ENCODE measurements around the gene MKNK2. TPM values are rescaled to one million over a fixed set of nuclear protein-coding genes. Genes with fewer than 3 reads are reported as not detected.

The MKNK2 gene
- total RNA-seq, 2 donors from 2014 or later: 90.3 to 107 TPM

- Histone ChIP-seq H3K4me1 (peaks cover 0 to 64% of the 10 kb centered on the region in 2 donors), H3K27ac (peak overlapping the region; percentile 99), H3K27me3 (no peaks in the 10 kb centered on the region), H3K9me3 (no peaks in the 10 kb centered on the region), H3K4me3 (peak overlapping the region; percentile 56 to 64), H3K36me3 (no peaks in the 10 kb centered on the region)
- TF ChIP-seq CTCF (IDR thresholded peaks at IDR 0.05): peak in 1 of 2 donors; percentile 19
- DNase-seq (ENCODE audit: low spot score): peak; percentile 100
These were observed 10.7 kb upstream of the MKNK2 start for GRCh38 chr19:2061495-2062388.

- H3K36me3 ChIP-seq: no peaks in the 10 kb centered on the region
- peak; percentile 75 for DNase-seq (ENCODE audit: low spot score)
- peaks cover 0 to 70% of the 10 kb centered on the region in 2 donors for H3K4me1 ChIP-seq
- TF ChIP-seq CTCF (IDR thresholded peaks at IDR 0.05): no peak
- no peaks in the 10 kb centered on the region for H3K27me3 ChIP-seq
- no peaks in the 10 kb centered on the region for H3K9me3 ChIP-seq
- H3K4me3 ChIP-seq: peak overlapping the region; percentile 56 to 64
- peak overlapping the region; percentile 99 for H3K27ac ChIP-seq
These were observed 9.9 kb upstream of the MKNK2 start for GRCh38 chr19:2060884-2061494.

GRCh38 chr19:2059422-2060201 is 8.6 kb upstream of the MKNK2 start:
- peak overlapping the region in 1 of 2 donors; percentile 64 for H3K4me3 ChIP-seq
- no peaks in the 10 kb centered on the region for H3K36me3 ChIP-seq
- H3K4me1 ChIP-seq: peaks cover 0 to 80% of the 10 kb centered on the region in 2 donors
- peak overlapping the region; percentile 99 for H3K27ac ChIP-seq
- TF ChIP-seq CTCF (IDR thresholded peaks at IDR 0.05): no peak
- H3K27me3 ChIP-seq: no peaks in the 10 kb centered on the region
- DNase-seq (ENCODE audit: low spot score): peak; percentile 88
- H3K9me3 ChIP-seq: no peaks in the 10 kb centered on the region

- no peak for TF ChIP-seq CTCF (IDR thresholded peaks at IDR 0.05)
- H3K4me3 ChIP-seq: no peak overlapping the region
- no peaks in the 10 kb centered on the region for H3K9me3 ChIP-seq
- H3K27ac ChIP-seq: peak overlapping the region; percentile 99
- H3K4me1 ChIP-seq: peaks cover 0 to 81% of the 10 kb centered on the region in 2 donors
- H3K36me3 ChIP-seq: no peaks in the 10 kb centered on the region
- DNase-seq (ENCODE audit: low spot score): no peak
- no peaks in the 10 kb centered on the region for H3K27me3 ChIP-seq
These were observed 7.8 kb upstream of the MKNK2 start for GRCh38 chr19:2058570-2059421.
